ENCODE measurements around the gene VPS33A. TPM values are rescaled to one million over a fixed set of nuclear protein-coding genes. Genes with fewer than 3 reads are reported as not detected.

VPS33A gene
- total RNA-seq, 2 donors from 2014 or later, result 18.6 to 24.0 TPM

DNA sequence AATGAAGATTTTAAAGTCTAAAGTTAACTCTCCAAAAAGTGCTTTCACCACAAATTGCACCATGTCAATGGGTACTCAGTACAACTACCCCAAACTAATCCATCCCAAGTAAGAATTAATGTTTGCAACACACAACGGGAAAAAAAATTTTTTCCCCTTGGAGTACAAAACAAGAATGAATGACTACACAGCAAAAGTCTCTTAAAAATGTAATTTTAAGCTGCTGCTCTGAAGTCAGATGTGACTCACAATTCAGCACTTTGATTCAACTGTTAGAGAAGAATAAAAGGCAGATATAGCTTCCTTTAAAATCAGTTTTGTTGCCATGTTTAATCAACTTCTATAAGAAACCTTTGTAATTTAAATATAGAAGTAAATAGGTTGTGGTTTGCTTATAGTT is 42.5 kb upstream of the VPS33A start:
- Histone ChIP-seq H3K36me3 (no peaks in the 10 kb centered on the region), H3K9me3 (no peaks in the 10 kb centered on the region), H3K27ac (no peak overlapping the region)

DNA sequence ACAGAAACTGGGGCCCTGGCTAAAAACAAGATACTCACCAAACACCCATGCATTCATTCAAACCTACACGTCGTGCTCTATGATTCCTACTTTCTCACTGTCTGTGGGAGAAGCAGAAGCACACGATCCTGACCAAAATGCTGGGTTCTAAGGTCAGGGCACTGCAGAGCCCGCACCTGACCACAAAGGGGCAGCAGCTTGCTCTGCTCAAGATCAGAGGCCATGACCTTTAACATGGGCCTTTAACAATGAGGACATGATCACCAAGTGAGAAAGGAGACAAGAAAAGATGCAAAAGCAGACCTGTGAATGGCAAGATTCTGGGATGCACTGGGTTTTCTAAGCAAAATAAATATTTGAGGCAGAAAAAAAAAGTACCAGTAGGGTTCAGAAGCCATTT is 40.1 kb upstream of the VPS33A start:
- H3K36me3 ChIP-seq, result no peaks in the 10 kb centered on the region
- H3K4me1 ChIP-seq, result no peaks in the 10 kb centered on the region
- H3K27ac ChIP-seq, result no peak overlapping the region
- H3K9me3 ChIP-seq, result no peaks in the 10 kb centered on the region
- no peak for DNase-seq
- TF ChIP-seq, protein P1, sequence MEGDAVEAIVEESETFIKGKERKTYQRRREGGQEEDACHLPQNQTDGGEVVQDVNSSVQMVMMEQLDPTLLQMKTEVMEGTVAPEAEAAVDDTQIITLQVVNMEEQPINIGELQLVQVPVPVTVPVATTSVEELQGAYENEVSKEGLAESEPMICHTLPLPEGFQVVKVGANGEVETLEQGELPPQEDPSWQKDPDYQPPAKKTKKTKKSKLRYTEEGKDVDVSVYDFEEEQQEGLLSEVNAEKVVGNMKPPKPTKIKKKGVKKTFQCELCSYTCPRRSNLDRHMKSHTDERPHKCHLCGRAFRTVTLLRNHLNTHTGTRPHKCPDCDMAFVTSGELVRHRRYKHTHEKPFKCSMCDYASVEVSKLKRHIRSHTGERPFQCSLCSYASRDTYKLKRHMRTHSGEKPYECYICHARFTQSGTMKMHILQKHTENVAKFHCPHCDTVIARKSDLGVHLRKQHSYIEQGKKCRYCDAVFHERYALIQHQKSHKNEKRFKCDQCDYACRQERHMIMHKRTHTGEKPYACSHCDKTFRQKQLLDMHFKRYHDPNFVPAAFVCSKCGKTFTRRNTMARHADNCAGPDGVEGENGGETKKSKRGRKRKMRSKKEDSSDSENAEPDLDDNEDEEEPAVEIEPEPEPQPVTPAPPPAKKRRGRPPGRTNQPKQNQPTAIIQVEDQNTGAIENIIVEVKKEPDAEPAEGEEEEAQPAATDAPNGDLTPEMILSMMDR (IDR thresholded peaks at IDR 0.05), result no peak
- H3K4me3 ChIP-seq, result no peak overlapping the region
- intact Hi-C loops (cut with DNase I), result no loop called here
- H3K27me3 ChIP-seq, result no peaks in the 10 kb centered on the region
- H3K9ac ChIP-seq (ENCODE audit: low read depth in 2 of 2, low read length in 2 of 2), result no peak overlapping the region

More for the DNA sequence above, 42.5 kb upstream of the VPS33A start:
- Histone ChIP-seq H3K9ac (ENCODE audit: low read depth in 2 of 2, low read length in 2 of 2) (no peak overlapping the region), H3K4me1 (no peaks in the 10 kb centered on the region), H3K4me3 (no peak overlapping the region), H3K27me3 (no peaks in the 10 kb centered on the region)
- intact Hi-C loops (cut with DNase I), result no loop called here
- DNase-seq, result no peak
- TF ChIP-seq, protein P1 (IDR thresholded peaks at IDR 0.05), result no peak

DNA sequence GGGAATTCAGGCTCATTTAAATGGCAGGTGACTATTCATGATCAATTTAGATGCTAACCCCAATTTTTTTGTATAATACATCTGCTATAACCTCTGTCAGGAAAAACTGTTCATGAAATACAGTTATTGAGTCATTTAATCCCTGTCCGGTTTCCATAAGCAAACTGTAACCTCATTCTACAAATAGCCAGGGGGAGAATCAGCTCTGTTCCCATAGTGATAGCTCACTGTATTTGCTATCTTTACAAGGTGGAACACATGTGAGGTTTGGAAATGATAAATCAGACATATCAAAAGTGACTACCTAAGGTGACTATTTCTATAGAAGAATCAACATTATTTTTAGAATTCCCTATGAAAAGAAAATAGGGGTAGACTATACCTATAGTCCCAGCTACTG is 38.6 kb upstream of the VPS33A start:
- Histone ChIP-seq H3K27me3 (no peaks in the 10 kb centered on the region), H3K4me1 (no peaks in the 10 kb centered on the region), H3K4me3 (no peak overlapping the region), H3K9me3 (no peaks in the 10 kb centered on the region), H3K9ac (ENCODE audit: low read depth in 2 of 2, low read length in 2 of 2) (no peak overlapping the region), H3K27ac (no peak overlapping the region), H3K36me3 (no peaks in the 10 kb centered on the region)
- DNase-seq, result no peak
- TF ChIP-seq, protein P1 (IDR thresholded peaks at IDR 0.05), result no peak
- intact Hi-C loops (cut with DNase I), result no loop called here

DNA sequence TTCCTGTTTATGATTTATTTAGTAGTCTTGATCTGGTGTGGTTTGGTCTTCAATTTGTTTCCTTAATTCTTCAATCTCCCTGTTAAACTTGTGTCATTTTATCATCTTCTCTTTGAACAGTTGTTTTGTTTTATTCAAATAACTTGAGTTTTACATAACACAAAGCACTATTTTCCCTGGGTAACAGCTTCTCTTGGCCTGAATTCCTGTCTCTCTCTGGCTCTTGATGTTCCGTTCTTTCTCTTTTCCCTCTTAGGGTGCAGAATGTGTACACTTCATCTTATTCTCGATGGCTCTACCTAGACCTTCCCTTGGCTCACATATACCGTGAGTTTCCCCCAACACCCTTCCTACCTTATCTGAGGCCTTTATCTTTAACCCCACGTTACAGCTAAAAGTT is 36.8 kb upstream of the VPS33A start:
- DNase-seq, result no peak
- H3K9ac ChIP-seq (ENCODE audit: low read depth in 2 of 2, low read length in 2 of 2), result no peak overlapping the region
- H3K4me1 ChIP-seq, result no peaks in the 10 kb centered on the region
- H3K27me3 ChIP-seq, result no peaks in the 10 kb centered on the region
- TF ChIP-seq, protein P1 (IDR thresholded peaks at IDR 0.05), result no peak
- no peaks in the 10 kb centered on the region for H3K9me3 ChIP-seq
- no peak overlapping the region for H3K4me3 ChIP-seq
- no peak overlapping the region for H3K27ac ChIP-seq
- intact Hi-C loops (cut with DNase I), result no loop called here
- no peaks in the 10 kb centered on the region for H3K36me3 ChIP-seq

DNA sequence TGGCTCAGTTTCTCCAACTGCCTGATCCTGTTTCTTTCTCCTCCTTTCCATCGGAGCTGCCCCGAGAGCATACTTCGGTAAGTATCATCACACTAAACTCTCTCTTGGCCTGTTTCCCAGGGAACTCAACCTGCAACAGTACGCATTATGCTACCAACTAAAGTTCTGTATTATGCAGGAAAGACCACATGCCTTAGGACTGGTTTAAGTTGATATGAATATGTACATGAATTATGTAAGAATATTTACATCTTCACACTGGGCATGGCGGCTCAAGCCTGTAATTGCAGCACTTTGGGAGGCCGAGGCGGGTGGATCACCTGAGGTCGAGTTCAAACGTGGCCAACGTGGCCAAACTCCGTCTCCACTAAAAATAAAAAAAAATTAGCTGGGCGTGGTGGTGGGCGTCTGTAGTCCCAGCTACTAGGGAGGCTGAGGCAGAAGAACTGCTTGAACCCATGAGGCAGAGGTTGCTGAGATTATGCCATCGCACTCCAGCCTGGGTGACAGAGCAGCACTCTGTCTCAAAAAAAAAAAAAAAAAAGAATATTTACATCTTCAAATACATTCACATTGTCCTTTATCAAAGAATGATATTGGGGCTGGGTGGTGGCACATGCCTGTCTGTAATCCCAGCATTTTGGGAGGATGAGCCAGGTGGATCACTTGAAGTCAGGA is 31.9 kb upstream of the VPS33A start:
- Histone ChIP-seq H3K9ac (ENCODE audit: low read depth in 2 of 2, low read length in 2 of 2) (no peak overlapping the region), H3K36me3 (no peaks in the 10 kb centered on the region), H3K4me1 (no peaks in the 10 kb centered on the region), H3K9me3 (no peaks in the 10 kb centered on the region), H3K4me3 (no peak overlapping the region), H3K27ac (no peak overlapping the region), H3K27me3 (no peaks in the 10 kb centered on the region)
- intact Hi-C loops (cut with DNase I), result no loop called here
- TF ChIP-seq, protein P1 (IDR thresholded peaks at IDR 0.05), result no peak
- DNase-seq, result no peak
